A549 (cell line): ENCODE measurements around the gene RABGAP1. TPM values are rescaled to one million over a fixed set of nuclear protein-coding genes. Genes with fewer than 3 reads are reported as not detected.

Experiments used
- ATAC-seq, 2 experiments: fragments of 200-7000 bp in 1 of 2; fragments of >200 bp in 1 of 2; cut with Nextera tagmentation in 1 of 2; cut with Tn5 transposase in 1 of 2; 3 replicates each; pipeline versions ENCODE4 v1.8.0 to v1.9.1; 2018 to 2020; ENCODE audit warnings: mild to moderate bottlenecking in 1 of 2, moderate library complexity in 1 of 2
- CTCF ChIA-PET: fragments of 300-600 bp; sonication (Branson Sonifier 250); formaldehyde crosslinking; extraction: SDS; loops from one replicate; lab custom pipeline; 2021; ENCODE audit warnings: antibody characterized with exemption, inconsistent platforms; lab: Yijun Ruan, JAX
- POLR2A ChIA-PET: fragments of 350-600 bp; formaldehyde crosslinking; extraction: SDS; loops from one replicate; lab custom pipeline; 2021; ENCODE audit warnings: antibody characterized with exemption, inconsistent platforms; lab: Yijun Ruan, JAX
- DNase-seq, 2 experiments: peaks; one replicate each; pipeline versions ENCODE4 v3.0.0 to v3.0.0-alpha.2; 2011 to 2016; ENCODE audit warnings: low read depth in 1 of 2, low spot score in 1 of 2
- FAIRE-seq: peaks from 2 replicates; lab custom pipeline; 2011; peaks lifted over from hg19 to GRCh38; lab: Jason Lieb, UNC
- H3K27ac ChIP-seq, 2 experiments: fragments of >200 bp; sonication (Bioruptor Twin); formaldehyde crosslinking; 3 replicates each; pipeline ENCODE4 v1.5.1; 2016 to 2017
- H3K4me1 ChIP-seq: fragments of >200 bp; sonication (Bioruptor Twin); formaldehyde crosslinking; 3 replicates; pipeline ENCODE4 v1.6.1; 2016
- H3K4me2 ChIP-seq: fragments of >200 bp; sonication (Bioruptor Twin); formaldehyde crosslinking; 3 replicates; pipeline ENCODE4 v1.6.1; 2016
- H3K4me3 ChIP-seq: fragments of >200 bp; sonication (Bioruptor Twin); formaldehyde crosslinking; 3 replicates; pipeline ENCODE4 v1.5.1; 2016
- H3K9me3 ChIP-seq: fragments of >200 bp; sonication (Bioruptor Twin); formaldehyde crosslinking; 3 replicates; pipeline ENCODE4 v1.6.1; 2016
- CBX8 ChIP-seq: fragments of 200-600 bp; sonication (generic); IDR thresholded peaks from 2 replicates; pipeline ENCODE4 v1.6.1; 2016
- CEBPB ChIP-seq, 2 experiments: fragments of >200 bp in 1 of 2; sonication (Bioruptor Twin) in 1 of 2; formaldehyde crosslinking in 1 of 2; IDR thresholded peaks; 2 replicates each; pipeline ENCODE4 v1.6.1; 2012 to 2016
- CHD2 ChIP-seq: fragments of 150-350 bp; IDR thresholded peaks from 2 replicates; pipeline ENCODE4 v1.6.1; 2014; ENCODE audit warnings: low read length; ENCODE audit not compliant: partially characterized antibody
- EHMT2 ChIP-seq: fragments of 200-600 bp; sonication (generic); IDR thresholded peaks from 2 replicates; pipeline ENCODE4 v1.6.1; 2016; ENCODE audit warnings: antibody characterized with exemption, low read depth, mild to moderate bottlenecking, moderate library complexity
- GATA3 ChIP-seq: IDR thresholded peaks from 2 replicates; pipeline ENCODE4 v1.6.1; 2012; ENCODE audit warnings: borderline replicate concordance
- HDAC2 ChIP-seq: fragments of 200-600 bp; sonication (generic); IDR thresholded peaks from 2 replicates; pipeline ENCODE4 v1.6.1; 2016
- HOXB13 ChIP-seq: fragments of 250-450 bp; sonication (Bioruptor Pico); IDR thresholded peaks from 2 replicates; pipeline ENCODE4 v1.5.0; 2020; ENCODE audit warnings: low read depth, mild to moderate bottlenecking, moderate library complexity
- JUNB ChIP-seq: fragments of >200 bp; sonication (Bioruptor Twin); formaldehyde crosslinking; IDR thresholded peaks from 2 replicates; pipeline ENCODE4 v1.6.1; 2016
- KDM1A ChIP-seq: fragments of 200-600 bp; sonication (generic); IDR thresholded peaks from 2 replicates; pipeline ENCODE4 v1.6.1; 2016; ENCODE audit warnings: low read depth, mild to moderate bottlenecking
- KDM5A ChIP-seq: fragments of 200-600 bp; sonication (generic); IDR thresholded peaks from 2 replicates; pipeline ENCODE4 v1.6.1; 2016; ENCODE audit warnings: antibody characterized with exemption, mild to moderate bottlenecking
- MYC ChIP-seq: IDR thresholded peaks from 2 replicates; pipeline ENCODE4 v1.6.1; 2012; ENCODE audit warnings: mild to moderate bottlenecking, inconsistent platforms, low read length, improper control_type of control experiment, borderline replicate concordance
- NR3C1 ChIP-seq: fragments of >200 bp; sonication (Bioruptor Twin); formaldehyde crosslinking; IDR thresholded peaks from 3 replicates; pipeline ENCODE4 v1.6.1; 2017
- POLR2AphosphoS2 ChIP-seq: conservative IDR thresholded peaks from 2 replicates; pipeline ENCODE4 v1.6.1; 2012; ENCODE audit warnings: low read length, improper control_type of control experiment, inconsistent platforms
- RCOR1 ChIP-seq: fragments of 150-350 bp; IDR thresholded peaks from 2 replicates; pipeline ENCODE4 v1.6.1; 2014; ENCODE audit warnings: antibody characterized with exemption, low read length, low read depth
- REST ChIP-seq: fragments of 200-600 bp; sonication (generic); IDR thresholded peaks from 2 replicates; pipeline ENCODE4 v1.6.1; 2016; ENCODE audit warnings: antibody characterized with exemption, mild to moderate bottlenecking, moderate library complexity
- RFX5 ChIP-seq: fragments of 450-650 bp; IDR thresholded peaks from 2 replicates; pipeline ENCODE4 v1.7.1; 2014; ENCODE audit warnings: antibody characterized with exemption, mild to moderate bottlenecking, moderate library complexity
- SREBF2 ChIP-seq: fragments of 450-650 bp; IDR thresholded peaks from 2 replicates; pipeline ENCODE4 v1.6.1; 2014; ENCODE audit warnings: mild to moderate bottlenecking, moderate library complexity
- ZC3H11A ChIP-seq: fragments of 450-650 bp; IDR thresholded peaks from 2 replicates; pipeline ENCODE4 v1.6.1; 2014; ENCODE audit warnings: antibody characterized with exemption, mild to moderate bottlenecking
- ZFP36 ChIP-seq: fragments of 450-650 bp; IDR thresholded peaks from 2 replicates; pipeline ENCODE4 v1.6.1; 2014; ENCODE audit warnings: borderline replicate concordance; ENCODE audit not compliant: partially characterized antibody
- ZSCAN20 ChIP-seq: fragments of 250-450 bp; sonication (Bioruptor Pico); IDR thresholded peaks from 2 replicates; pipeline ENCODE4 v1.8.0; 2022; ENCODE audit warnings: mild to moderate bottlenecking, moderate library complexity
- WGBS: methylation state at CpG from one replicate; pipeline ENCODE4 v1.1.6; 2017; ENCODE audit errors: missing lambda C conversion rate; 5-methylcytosine and 5-hydroxymethylcytosine counted together
- polyA plus RNA-seq, 4 experiments: library from polyadenylated mRNA; depleted of rRNA in 3 of 4; stranded (reverse); fragments of >200 nt; fragmentation: RNase III in 1 of 4; extraction: RNeasy Plus Mini Kit Qiagen cat#74134 plus additional on column Dnase treatment in 1 of 4; gene quantifications; 2 replicates in 3 of 4; 3 replicates in 1 of 4; pipeline ENCODE4 v1.2.3, GENCODE V29; 2011 to 2017
- TF ChIP-seq, protein P1 (sequence below): fragments of 150-350 bp; IDR thresholded peaks from 2 replicates; pipeline ENCODE4 v1.6.1; 2014; ENCODE audit warnings: low read depth, mild to moderate bottlenecking, low read length
- TF ChIP-seq, protein P2 (sequence below): IDR thresholded peaks from 2 replicates; pipeline ENCODE4 v1.6.1; 2012; ENCODE audit warnings: low read depth, borderline replicate concordance
- TF ChIP-seq, protein P3 (sequence below): fragments of 450-650 bp; IDR thresholded peaks from 2 replicates; pipeline ENCODE4 v1.6.1; 2014; ENCODE audit warnings: antibody characterized with exemption

RABGAP1 gene
- polyA plus RNA-seq, 2 of the 4 experiments (the other 2 are of a cell fraction) = 17.5 to 39.9 TPM

DNA sequence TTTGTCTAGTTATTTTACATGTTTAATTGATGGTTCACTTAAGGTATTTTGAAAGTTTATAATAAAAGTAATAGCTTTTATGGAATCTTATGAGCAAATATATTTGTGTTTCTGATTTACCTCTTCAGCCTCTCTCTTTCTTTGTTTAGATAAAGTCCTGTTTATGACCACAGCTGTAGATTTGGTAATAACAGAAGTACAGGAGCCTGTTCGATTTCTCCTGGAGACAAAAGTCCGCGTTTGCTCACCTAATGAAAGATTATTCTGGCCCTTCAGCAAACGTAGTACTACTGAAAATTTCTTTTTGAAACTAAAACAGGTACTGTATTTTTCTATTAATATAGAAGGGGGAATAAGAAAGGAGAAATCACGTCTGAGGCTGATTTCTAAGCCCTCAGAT, 57.6 kb downstream of the RABGAP1 start:
- H3K4me1 ChIP-seq = peaks cover 8% of the 10 kb centered on the region; the same call in 2 of the 3 replicates
- H3K4me2 ChIP-seq = no peak overlapping the region
- 91% methylated on average over 5 of the region's 5 CpGs for WGBS
- no peak for ATAC-seq
- no peak overlapping the region for H3K27ac ChIP-seq
- TF ChIP-seq POLR2AphosphoS2 (no peak), RCOR1 (no peak), NR3C1 (no peak), ZFP36 (no peak), HOXB13 (no peak), REST (no peak), RFX5 (no peak), EHMT2 (no peak)
- TF ChIP-seq, protein P1, sequence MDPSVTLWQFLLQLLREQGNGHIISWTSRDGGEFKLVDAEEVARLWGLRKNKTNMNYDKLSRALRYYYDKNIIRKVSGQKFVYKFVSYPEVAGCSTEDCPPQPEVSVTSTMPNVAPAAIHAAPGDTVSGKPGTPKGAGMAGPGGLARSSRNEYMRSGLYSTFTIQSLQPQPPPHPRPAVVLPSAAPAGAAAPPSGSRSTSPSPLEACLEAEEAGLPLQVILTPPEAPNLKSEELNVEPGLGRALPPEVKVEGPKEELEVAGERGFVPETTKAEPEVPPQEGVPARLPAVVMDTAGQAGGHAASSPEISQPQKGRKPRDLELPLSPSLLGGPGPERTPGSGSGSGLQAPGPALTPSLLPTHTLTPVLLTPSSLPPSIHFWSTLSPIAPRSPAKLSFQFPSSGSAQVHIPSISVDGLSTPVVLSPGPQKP = no peak
- TF ChIP-seq, all 56 proteins: peak for 0
- DNase-seq = no peak
- ChIA-PET POLR2A (no interaction called here), CTCF (interaction anchor here (0.6 kb wide), 1 partner anchor 863 kb away, joined by 3 read pairs; no protein-coding TSS in a partner anchor)
- FAIRE-seq = no peak
- Histone ChIP-seq H3K4me3 (no peak overlapping the region), H3K9me3 (no peaks in the 10 kb centered on the region)

DNA sequence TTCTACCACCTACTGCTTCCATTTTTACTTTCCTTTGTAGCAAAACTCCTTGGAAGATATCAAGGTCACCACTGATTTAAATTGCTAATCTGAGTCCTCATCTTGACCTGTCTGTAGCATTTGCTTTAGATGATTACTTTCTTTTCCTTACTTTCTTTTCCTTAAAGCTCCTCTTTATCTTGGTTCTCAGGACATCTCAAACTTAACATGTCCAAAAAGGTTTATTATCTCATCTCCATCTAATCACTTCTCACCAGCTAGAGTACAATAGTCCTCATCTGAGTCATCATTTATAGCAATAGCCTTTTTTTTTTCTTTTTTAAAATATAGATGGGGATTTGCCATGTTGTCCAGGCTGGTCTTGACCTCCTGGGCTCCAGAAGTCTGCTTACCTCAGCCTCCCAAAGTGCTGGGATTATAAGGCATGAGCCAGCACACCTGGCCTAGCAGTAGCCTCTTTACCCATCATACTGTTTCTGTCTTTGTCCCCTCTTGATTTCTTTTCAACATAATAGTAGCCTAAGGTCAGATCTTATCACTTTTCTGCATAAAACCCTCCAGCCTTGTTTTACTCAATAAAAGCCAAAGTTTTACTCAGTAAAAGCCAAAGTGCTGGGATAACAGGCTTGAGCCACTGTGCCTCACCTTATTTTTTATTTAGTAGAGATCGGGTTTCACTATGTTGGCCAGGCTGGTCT, 59.7 kb downstream of the RABGAP1 start:
- WGBS = 100% methylated on average over 1 of the region's 1 CpG
- Histone ChIP-seq H3K4me2 (no peak overlapping the region), H3K4me3 (no peak overlapping the region), H3K4me1 (peaks cover 9% of the 10 kb centered on the region; the same call in 2 of the 3 replicates), H3K27ac (no peak overlapping the region), H3K9me3 (no peaks in the 10 kb centered on the region)
- TF ChIP-seq EHMT2 (no peak), JUNB (no peak), KDM1A (no peak), CBX8 (no peak), CHD2 (no peak), CEBPB (IDR thresholded peaks at IDR 0.05) (no peak), POLR2AphosphoS2 (no peak), HDAC2 (no peak), MYC (no peak), ZSCAN20 (CRISPR knock-in tag) (no peak), KDM5A (no peak), RCOR1 (no peak), GATA3 (no peak), ZC3H11A (no peak), SREBF2 (no peak)
- TF ChIP-seq, protein P1 = no peak
- TF ChIP-seq, protein P2, sequence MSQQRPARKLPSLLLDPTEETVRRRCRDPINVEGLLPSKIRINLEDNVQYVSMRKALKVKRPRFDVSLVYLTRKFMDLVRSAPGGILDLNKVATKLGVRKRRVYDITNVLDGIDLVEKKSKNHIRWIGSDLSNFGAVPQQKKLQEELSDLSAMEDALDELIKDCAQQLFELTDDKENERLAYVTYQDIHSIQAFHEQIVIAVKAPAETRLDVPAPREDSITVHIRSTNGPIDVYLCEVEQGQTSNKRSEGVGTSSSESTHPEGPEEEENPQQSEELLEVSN = no peak
- TF ChIP-seq, protein P3, sequence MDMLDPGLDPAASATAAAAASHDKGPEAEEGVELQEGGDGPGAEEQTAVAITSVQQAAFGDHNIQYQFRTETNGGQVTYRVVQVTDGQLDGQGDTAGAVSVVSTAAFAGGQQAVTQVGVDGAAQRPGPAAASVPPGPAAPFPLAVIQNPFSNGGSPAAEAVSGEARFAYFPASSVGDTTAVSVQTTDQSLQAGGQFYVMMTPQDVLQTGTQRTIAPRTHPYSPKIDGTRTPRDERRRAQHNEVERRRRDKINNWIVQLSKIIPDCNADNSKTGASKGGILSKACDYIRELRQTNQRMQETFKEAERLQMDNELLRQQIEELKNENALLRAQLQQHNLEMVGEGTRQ = no peak
- no peak for DNase-seq
- ChIA-PET POLR2A (no interaction called here), CTCF (no interaction called here)
- no peak for ATAC-seq
- FAIRE-seq = no peak
